Stimulated activated CD4-positive, alpha-beta T cell treated with anti-CD3 and anti-CD28 coated beads, TNF-alpha, amount 100 ng/mL, for 4 hours (primary cell): ENCODE measurements around the gene CTSZ.
"Not testable (repeated sequence)": the region's sequence is repeated elsewhere in the genome, so short reads cannot be mapped to it uniquely, and the experiment has no call there.

Experiments
- DNase-seq, 3 experiments: peaks; one replicate each; pipeline ENCODE4 v3.0.0-alpha.2; 2020; ENCODE audit warnings: low read depth in 3 of 3

Gene CTSZ

GRCh38 chr20:58978351-58979190 is 28.5 kb downstream of the CTSZ start:
- DNase-seq = no peak

- DNase-seq = no peak
Observed at GRCh38 chr20:58976061-58976730, 30.9 kb downstream of the CTSZ start.

GRCh38 chr20:58975353-58975752 is 31.7 kb downstream of the CTSZ start:
- no peak for DNase-seq

- DNase-seq = no peak
Observed at GRCh38 chr20:58973866-58974265, 33.2 kb downstream of the CTSZ start.

- DNase-seq = no peak
Observed at GRCh38 chr20:58973179-58973578, 33.9 kb downstream of the CTSZ start.

- no peak for DNase-seq
Observed at GRCh38 chr20:58971429-58971828, 35.6 kb downstream of the CTSZ start.

- DNase-seq = no peak
Observed at GRCh38 chr20:58970146-58970545, 36.9 kb downstream of the CTSZ start.

GRCh38 chr20:58969439-58969838 is 37.6 kb downstream of the CTSZ start:
- no peak for DNase-seq

GRCh38 chr20:58967652-58968429 is 39.2 kb downstream of the CTSZ start:
- no peak for DNase-seq

GRCh38 chr20:58965270-58966064 is 41.6 kb downstream of the CTSZ start:
- no peak for DNase-seq

GRCh38 chr20:58963922-58964321 is 43.1 kb downstream of the CTSZ start:
- not testable (repeated sequence) for DNase-seq

GRCh38 chr20:58963060-58963584 is 43.9 kb downstream of the CTSZ start:
- no peak for DNase-seq

- no peak for DNase-seq
Observed at GRCh38 chr20:58959652-58960051, 47.4 kb downstream of the CTSZ start.

- DNase-seq = no peak
Observed at GRCh38 chr20:58956078-58956477, 51.0 kb downstream of the CTSZ start.

- DNase-seq = no peak
Observed at GRCh38 chr20:58953050-58953449, 54.0 kb downstream of the CTSZ start.

GRCh38 chr20:58950603-58951002 is 56.5 kb downstream of the CTSZ start:
- no peak for DNase-seq

- DNase-seq = not testable (repeated sequence)
Observed at GRCh38 chr20:58947797-58948388, 59.2 kb downstream of the CTSZ start.

- DNase-seq = no peak
Observed at GRCh38 chr20:58945965-58946631, 61.0 kb downstream of the CTSZ start.
